Activated naive CD4-positive, alpha-beta T cell treated with anti-CD3 and anti-CD28 coated beads for 36 hours (primary cell): ENCODE results near the gene CALML3. TPM values are rescaled to one million over a fixed set of nuclear protein-coding genes. Genes with fewer than 3 reads are reported as not detected.

Experiments
- CTCF ChIA-PET: fragments of 350-600 bp; sonication (Branson Sonifier 250); formaldehyde crosslinking; loops from one replicate; lab custom pipeline; 2021; ENCODE audit warnings: antibody characterized with exemption; lab: Charles Lee
- DNase-seq: peaks from one replicate; pipeline ENCODE4 v3.0.0-alpha.2; 2020
- H3K27ac Mint-ChIP-seq: one replicate; pipeline ENCODE4 v1.8.0; 2021; ENCODE audit warnings: mild to moderate bottlenecking, mixed read lengths
- H3K27me3 Mint-ChIP-seq: one replicate; pipeline ENCODE4 v1.8.0; 2021; ENCODE audit warnings: low read depth, mixed read lengths
- H3K36me3 Mint-ChIP-seq: one replicate; pipeline ENCODE4 v1.8.0; 2021; ENCODE audit warnings: low read depth, mixed read lengths
- H3K4me1 Mint-ChIP-seq: one replicate; pipeline ENCODE4 v1.8.0; 2021; ENCODE audit warnings: low read depth, mixed read lengths
- H3K4me3 Mint-ChIP-seq: one replicate; pipeline ENCODE4 v1.8.0; 2021; ENCODE audit warnings: mild to moderate bottlenecking, moderate library complexity, mixed read lengths
- H3K9me3 Mint-ChIP-seq: one replicate; pipeline ENCODE4 v1.8.0; 2021; ENCODE audit warnings: mixed read lengths
- intact Hi-C: fragments of 100-400 bp; cut with micrococcal nuclease; formaldehyde crosslinking; loops from one replicate; pipeline ENCODE4 v1.15.1; 2023
- total RNA-seq, 2 experiments: library from RNA; stranded (reverse); gene quantifications; one replicate each; pipeline ENCODE4 v1.2.3, GENCODE V29; 2021

Gene CALML3
- total RNA-seq, 2 experiments from 2014 or later: not detected

GRCh38 chr10:5569568-5569967, 44.8 kb downstream of the CALML3 start:
- no peak overlapping the region for H3K27ac Mint-ChIP-seq
- intact Hi-C loops: no loop called here
- no peaks in the 10 kb centered on the region for H3K36me3 Mint-ChIP-seq
- CTCF ChIA-PET: interaction anchor here (5.0 kb wide), 1 partner anchor 54 kb away, joined by 14 read pairs; no protein-coding TSS in a partner anchor
- no peaks in the 10 kb centered on the region for H3K9me3 Mint-ChIP-seq
- peaks cover 21% of the 10 kb centered on the region for H3K4me1 Mint-ChIP-seq
- H3K4me3 Mint-ChIP-seq: no peak overlapping the region
- no peak for DNase-seq
- H3K27me3 Mint-ChIP-seq: no peaks in the 10 kb centered on the region

DNA sequence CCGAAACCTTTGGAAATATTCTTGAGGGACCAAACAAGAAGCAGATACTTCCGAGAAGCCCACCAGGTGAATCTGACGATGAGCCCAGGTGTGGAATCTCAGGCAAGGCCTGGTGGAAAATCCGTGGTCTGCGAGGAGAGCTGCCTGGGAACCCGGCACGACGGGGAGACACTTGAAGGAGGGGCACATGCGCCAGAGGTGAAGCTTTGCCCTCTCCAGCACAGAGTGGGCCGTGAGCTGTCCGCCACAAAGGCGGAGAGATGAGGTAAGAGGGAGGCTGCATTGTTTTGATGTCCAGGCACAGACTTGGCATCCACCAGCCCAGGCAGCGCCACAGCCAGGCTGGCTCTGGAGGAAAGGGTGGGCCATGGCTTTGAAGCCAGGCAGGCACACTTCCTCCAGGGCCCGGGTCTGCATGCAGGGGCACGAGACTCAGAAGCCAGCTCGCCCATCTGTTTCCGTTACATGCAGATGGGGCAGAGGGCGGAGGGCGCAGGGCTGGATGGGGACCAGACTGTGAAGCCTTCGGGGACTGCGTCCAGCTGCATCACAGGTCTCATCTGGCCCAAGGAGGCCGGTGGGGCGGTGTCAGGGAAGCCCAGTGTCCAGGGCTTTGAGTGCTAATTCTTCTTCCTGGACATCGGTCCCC, 45.4 kb downstream of the CALML3 start:
- intact Hi-C loops: no loop called here
- CTCF ChIA-PET: no interaction called here
- H3K27me3 Mint-ChIP-seq: no peaks in the 10 kb centered on the region
- no peak overlapping the region for H3K27ac Mint-ChIP-seq
- H3K36me3 Mint-ChIP-seq: no peaks in the 10 kb centered on the region
- peaks cover 16% of the 10 kb centered on the region for H3K4me1 Mint-ChIP-seq
- no peak overlapping the region for H3K4me3 Mint-ChIP-seq
- H3K9me3 Mint-ChIP-seq: no peaks in the 10 kb centered on the region
- no peak for DNase-seq

- CTCF ChIA-PET: no interaction called here
Observed at GRCh38 chr10:5570979-5571810, 46.4 kb downstream of the CALML3 start.

GRCh38 chr10:5571826-5572225, 47.1 kb downstream of the CALML3 start:
- DNase-seq: no peak
- no peaks in the 10 kb centered on the region for H3K27me3 Mint-ChIP-seq
- H3K27ac Mint-ChIP-seq: no peak overlapping the region
- H3K36me3 Mint-ChIP-seq: no peaks in the 10 kb centered on the region
- no peaks in the 10 kb centered on the region for H3K9me3 Mint-ChIP-seq
- H3K4me1 Mint-ChIP-seq: peaks cover under 1% of the 10 kb centered on the region
- no peak overlapping the region for H3K4me3 Mint-ChIP-seq
- CTCF ChIA-PET: no interaction called here
- intact Hi-C loops: no loop called here

More at GRCh38 chr10:5570979-5571810, 46.4 kb downstream of the CALML3 start:
- no peak for DNase-seq
- no peak overlapping the region for H3K4me3 Mint-ChIP-seq
- H3K27me3 Mint-ChIP-seq: no peaks in the 10 kb centered on the region
- intact Hi-C loops: no loop called here
- no peaks in the 10 kb centered on the region for H3K36me3 Mint-ChIP-seq
- H3K27ac Mint-ChIP-seq: no peak overlapping the region
- peaks cover 6% of the 10 kb centered on the region for H3K4me1 Mint-ChIP-seq
- H3K9me3 Mint-ChIP-seq: no peaks in the 10 kb centered on the region

DNA sequence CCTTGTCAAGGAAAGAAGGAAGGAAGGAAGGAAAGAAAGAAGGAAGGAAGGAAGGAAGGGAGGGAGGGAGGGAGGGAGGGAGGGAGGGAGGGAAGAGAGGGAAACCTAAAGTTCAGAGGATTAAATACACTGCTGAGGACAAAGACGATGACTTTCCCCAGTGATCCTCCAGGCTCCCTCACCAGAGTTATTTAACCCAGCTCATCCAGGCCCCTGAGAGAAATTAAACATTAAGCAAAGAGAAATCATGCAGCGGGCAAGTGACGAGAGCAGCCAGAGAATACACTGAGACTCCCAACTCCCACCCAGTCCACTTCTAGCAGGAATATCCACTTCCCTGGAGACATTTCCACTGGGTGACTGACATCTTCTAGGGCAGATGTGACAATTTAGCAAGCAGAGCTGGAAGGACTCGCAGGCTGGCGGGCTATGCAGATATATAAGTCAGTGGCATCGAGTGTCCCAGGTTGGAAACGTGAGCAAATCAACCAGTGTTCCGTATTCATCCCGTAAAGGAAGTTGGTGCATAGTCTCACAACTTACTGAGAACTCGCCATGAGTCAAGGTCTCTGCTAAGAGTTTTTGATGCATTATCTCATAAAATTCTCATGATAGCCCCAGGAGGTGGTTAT, 48.7 kb downstream of the CALML3 start:
- no peaks in the 10 kb centered on the region for H3K36me3 Mint-ChIP-seq
- intact Hi-C loops: no loop called here
- DNase-seq: no peak
- no peaks in the 10 kb centered on the region for H3K9me3 Mint-ChIP-seq
- no peak overlapping the region for H3K4me3 Mint-ChIP-seq
- no peak overlapping the region for H3K27ac Mint-ChIP-seq
- no peaks in the 10 kb centered on the region for H3K4me1 Mint-ChIP-seq
- CTCF ChIA-PET: no interaction called here
- H3K27me3 Mint-ChIP-seq: no peaks in the 10 kb centered on the region

GRCh38 chr10:5573968-5574641, 49.3 kb downstream of the CALML3 start:
- no peaks in the 10 kb centered on the region for H3K27me3 Mint-ChIP-seq
- no peaks in the 10 kb centered on the region for H3K4me1 Mint-ChIP-seq
- no peaks in the 10 kb centered on the region for H3K36me3 Mint-ChIP-seq
- intact Hi-C loops: no loop called here
- no peak overlapping the region for H3K4me3 Mint-ChIP-seq
- CTCF ChIA-PET: no interaction called here
- no peaks in the 10 kb centered on the region for H3K9me3 Mint-ChIP-seq
- no peak overlapping the region for H3K27ac Mint-ChIP-seq
- DNase-seq: no peak

DNA sequence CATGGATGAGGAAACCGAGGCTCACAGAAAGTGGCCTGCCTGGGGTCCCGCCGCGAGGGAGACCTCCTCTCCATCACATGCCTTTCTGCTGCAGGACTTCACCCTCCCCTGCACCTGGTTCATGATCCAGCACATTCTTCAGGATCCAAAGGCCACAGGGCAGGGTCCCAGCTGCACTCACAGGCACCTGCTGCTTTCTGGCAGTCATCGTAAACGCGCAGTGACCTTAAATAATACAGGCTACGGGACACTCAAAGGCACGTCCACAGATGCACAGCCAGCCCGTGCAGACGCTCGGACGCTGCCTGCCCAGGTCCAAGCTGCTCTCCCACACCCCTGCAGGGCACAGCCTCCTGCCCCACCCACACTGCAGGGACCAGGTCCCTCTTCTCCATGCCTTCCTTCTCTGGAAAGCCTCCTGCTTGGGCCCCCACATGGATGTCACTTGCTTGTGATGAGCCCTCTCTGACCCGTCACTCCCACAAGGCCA, 49.9 kb downstream of the CALML3 start:
- Mint-ChIP-seq H3K36me3 (no peaks in the 10 kb centered on the region), H3K4me3 (no peak overlapping the region), H3K4me1 (no peaks in the 10 kb centered on the region), H3K9me3 (no peaks in the 10 kb centered on the region), H3K27ac (no peak overlapping the region), H3K27me3 (no peaks in the 10 kb centered on the region)
- CTCF ChIA-PET: no interaction called here
- intact Hi-C loops: no loop called here
- no peak for DNase-seq

GRCh38 chr10:5575144-5575481, 50.4 kb downstream of the CALML3 start:
- H3K9me3 Mint-ChIP-seq: no peaks in the 10 kb centered on the region
- CTCF ChIA-PET: no interaction called here
- no peak overlapping the region for H3K4me3 Mint-ChIP-seq
- intact Hi-C loops: no loop called here
- H3K27me3 Mint-ChIP-seq: no peaks in the 10 kb centered on the region
- H3K36me3 Mint-ChIP-seq: no peaks in the 10 kb centered on the region
- no peaks in the 10 kb centered on the region for H3K4me1 Mint-ChIP-seq
- no peak overlapping the region for H3K27ac Mint-ChIP-seq
- DNase-seq: no peak

DNA sequence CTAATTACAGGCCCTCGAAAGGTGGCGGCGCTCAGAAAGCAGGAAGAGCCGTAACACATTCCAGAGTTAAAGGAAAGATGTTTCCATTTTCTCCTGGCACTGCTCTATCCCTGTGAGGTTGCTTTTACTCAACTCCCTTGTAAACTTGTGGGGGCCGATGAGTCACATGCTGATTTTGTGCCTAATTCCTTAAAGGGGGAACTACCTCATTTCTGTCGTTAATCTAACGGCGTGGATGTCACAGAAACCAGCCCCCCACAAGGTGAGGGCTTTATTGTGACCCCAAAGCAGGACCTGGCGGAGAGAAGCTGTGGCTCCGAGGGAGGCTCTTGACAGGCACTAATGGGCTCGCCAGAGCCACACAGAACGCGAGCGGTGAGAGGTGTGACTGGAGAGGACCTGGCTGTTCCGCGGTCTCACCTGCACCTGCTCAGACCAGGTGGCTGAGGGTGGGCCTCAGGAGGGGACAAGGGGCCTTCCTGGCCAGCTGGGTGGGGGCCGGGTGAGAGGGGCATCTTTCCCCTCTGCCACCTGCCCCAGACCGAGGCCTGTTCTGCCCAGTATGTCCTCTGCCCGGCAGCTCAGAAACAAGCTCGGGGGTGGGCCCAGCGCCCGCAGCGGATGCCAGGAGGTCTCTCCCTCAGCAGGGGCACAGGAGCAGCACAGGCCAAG, 50.9 kb downstream of the CALML3 start:
- Mint-ChIP-seq H3K27me3 (no peaks in the 10 kb centered on the region), H3K27ac (no peak overlapping the region), H3K4me3 (no peak overlapping the region), H3K4me1 (no peaks in the 10 kb centered on the region), H3K36me3 (no peaks in the 10 kb centered on the region), H3K9me3 (no peaks in the 10 kb centered on the region)
- intact Hi-C loops: no loop called here
- CTCF ChIA-PET: no interaction called here
- DNase-seq: no peak

- no peak overlapping the region for H3K4me3 Mint-ChIP-seq
- DNase-seq: no peak
- H3K9me3 Mint-ChIP-seq: no peaks in the 10 kb centered on the region
- H3K27ac Mint-ChIP-seq: no peak overlapping the region
- no peaks in the 10 kb centered on the region for H3K4me1 Mint-ChIP-seq
- no peaks in the 10 kb centered on the region for H3K27me3 Mint-ChIP-seq
- CTCF ChIA-PET: no interaction called here
- H3K36me3 Mint-ChIP-seq: no peaks in the 10 kb centered on the region
- intact Hi-C loops: no loop called here
Observed at GRCh38 chr10:5576154-5576748, 51.5 kb downstream of the CALML3 start.
